KMS-11 (cell line): ENCODE data around the gene REELD1.

Source experiments
- H2AFZ ChIP-seq: fragments of 200-600 bp; sonication (generic); 2 replicates; pipeline ENCODE4 v1.6.1; 2016; ENCODE audit warnings: antibody characterized with exemption, mixed run types, low read depth
- H3K27ac ChIP-seq: fragments of 200-600 bp; sonication (generic); 2 replicates; pipeline ENCODE4 v1.6.1; 2016; ENCODE audit warnings: mild to moderate bottlenecking, mixed run types
- H3K27me3 ChIP-seq: fragments of 200-600 bp; sonication (generic); 2 replicates; pipeline ENCODE4 v1.6.1; 2017; ENCODE audit warnings: mild to moderate bottlenecking, low read depth, mixed run types, moderate library complexity; ENCODE audit not compliant: insufficient read depth
- H3K36me3 ChIP-seq: fragments of 200-600 bp; sonication (generic); 2 replicates; pipeline ENCODE4 v1.6.1; 2017; ENCODE audit warnings: mild to moderate bottlenecking, mixed run types; ENCODE audit not compliant: insufficient read depth
- H3K4me1 ChIP-seq: fragments of 200-600 bp; sonication (generic); 2 replicates; pipeline ENCODE4 v1.6.1; 2016; ENCODE audit warnings: mild to moderate bottlenecking, low read depth, mixed run types; ENCODE audit not compliant: poor library complexity, severe bottlenecking
- H3K4me2 ChIP-seq: fragments of 200-600 bp; sonication (generic); 2 replicates; pipeline ENCODE4 v1.7.0; 2016; ENCODE audit warnings: mild to moderate bottlenecking, mixed run types
- H3K4me3 ChIP-seq: fragments of 200-600 bp; sonication (generic); IDR thresholded peaks from 2 replicates; pipeline ENCODE4 v1.6.1; 2017; ENCODE audit warnings: low read depth, low read length, mixed read lengths; ENCODE audit not compliant: insufficient read depth
- H3K79me2 ChIP-seq: fragments of 200-600 bp; sonication (generic); 2 replicates; pipeline ENCODE4 v1.6.1; 2016; ENCODE audit warnings: low read depth, mixed run types; ENCODE audit not compliant: insufficient read depth
- H3K9ac ChIP-seq: fragments of 200-600 bp; sonication (generic); 2 replicates; pipeline ENCODE4 v1.6.1; 2016; ENCODE audit warnings: mild to moderate bottlenecking, mixed run types
- H4K20me1 ChIP-seq: fragments of 200-600 bp; sonication (generic); 2 replicates; pipeline ENCODE4 v1.6.1; 2016; ENCODE audit warnings: mild to moderate bottlenecking, mixed run types; ENCODE audit not compliant: insufficient read depth
- TF ChIP-seq, protein P1 (sequence below): fragments of 200-600 bp; sonication (generic); conservative IDR thresholded peaks from 2 replicates; pipeline ENCODE4 v1.6.1; 2017; ENCODE audit warnings: low read depth, mild to moderate bottlenecking, antibody characterized with exemption, low read length, moderate library complexity, mixed read lengths

Gene REELD1

DNA sequence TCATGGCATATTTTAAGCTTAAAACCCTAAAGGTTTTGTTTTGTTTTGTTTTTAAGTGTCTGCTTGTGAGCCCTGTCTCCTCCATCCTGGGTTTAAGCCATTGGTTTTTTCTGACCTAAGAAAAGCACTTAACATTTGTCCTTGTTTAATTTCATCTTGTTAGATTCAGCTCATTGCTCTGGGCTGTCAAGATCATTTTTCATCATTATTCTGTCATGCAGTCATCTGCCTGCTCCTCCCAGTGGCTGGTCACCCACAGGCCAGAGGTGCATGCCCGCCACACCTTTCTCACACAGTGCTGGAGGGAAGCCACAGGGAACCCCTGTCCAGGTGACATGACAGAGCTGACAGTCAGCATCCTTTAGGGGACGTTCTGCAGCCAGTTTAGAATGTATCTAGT is 11.7 kb upstream of the REELD1 start:
- Histone ChIP-seq H3K79me2 (no peaks in the 10 kb centered on the region), H3K4me2 (no peak overlapping the region), H3K4me3 (no peak overlapping the region), H3K36me3 (no peaks in the 10 kb centered on the region), H3K4me1 (no peaks in the 10 kb centered on the region), H4K20me1 (no peaks in the 10 kb centered on the region), H3K27me3 (no peaks in the 10 kb centered on the region), H3K27ac (no peak overlapping the region), H3K9ac (no peak overlapping the region), H2AFZ (no peak overlapping the region)
- TF ChIP-seq, protein P1, sequence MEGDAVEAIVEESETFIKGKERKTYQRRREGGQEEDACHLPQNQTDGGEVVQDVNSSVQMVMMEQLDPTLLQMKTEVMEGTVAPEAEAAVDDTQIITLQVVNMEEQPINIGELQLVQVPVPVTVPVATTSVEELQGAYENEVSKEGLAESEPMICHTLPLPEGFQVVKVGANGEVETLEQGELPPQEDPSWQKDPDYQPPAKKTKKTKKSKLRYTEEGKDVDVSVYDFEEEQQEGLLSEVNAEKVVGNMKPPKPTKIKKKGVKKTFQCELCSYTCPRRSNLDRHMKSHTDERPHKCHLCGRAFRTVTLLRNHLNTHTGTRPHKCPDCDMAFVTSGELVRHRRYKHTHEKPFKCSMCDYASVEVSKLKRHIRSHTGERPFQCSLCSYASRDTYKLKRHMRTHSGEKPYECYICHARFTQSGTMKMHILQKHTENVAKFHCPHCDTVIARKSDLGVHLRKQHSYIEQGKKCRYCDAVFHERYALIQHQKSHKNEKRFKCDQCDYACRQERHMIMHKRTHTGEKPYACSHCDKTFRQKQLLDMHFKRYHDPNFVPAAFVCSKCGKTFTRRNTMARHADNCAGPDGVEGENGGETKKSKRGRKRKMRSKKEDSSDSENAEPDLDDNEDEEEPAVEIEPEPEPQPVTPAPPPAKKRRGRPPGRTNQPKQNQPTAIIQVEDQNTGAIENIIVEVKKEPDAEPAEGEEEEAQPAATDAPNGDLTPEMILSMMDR, result no peak

DNA sequence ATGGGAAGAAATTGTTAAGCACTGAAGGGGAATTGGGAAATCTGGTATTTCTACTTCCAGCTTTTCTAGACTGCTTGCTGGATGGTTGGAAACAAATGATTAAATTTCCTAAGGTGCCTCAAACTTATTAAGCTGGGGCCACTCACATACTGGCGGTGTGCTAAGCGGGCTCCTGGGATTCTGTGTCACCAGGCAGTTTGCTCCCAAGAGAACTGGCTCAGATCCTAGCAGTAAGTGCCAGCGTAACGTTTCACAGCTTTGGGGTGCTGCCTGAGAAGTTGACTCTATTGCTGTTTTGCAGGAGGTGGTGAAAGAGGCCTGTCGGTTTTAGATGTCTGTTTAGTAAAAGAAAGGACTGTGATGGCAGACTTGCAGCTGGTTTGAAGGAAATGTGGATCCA is 6.9 kb upstream of the REELD1 start:
- H3K9ac ChIP-seq, result no peak overlapping the region
- H3K4me1 ChIP-seq, result no peaks in the 10 kb centered on the region
- H4K20me1 ChIP-seq, result no peaks in the 10 kb centered on the region
- no peaks in the 10 kb centered on the region for H3K27me3 ChIP-seq
- H2AFZ ChIP-seq, result no peak overlapping the region
- TF ChIP-seq, protein P1, result no peak
- H3K79me2 ChIP-seq, result no peaks in the 10 kb centered on the region
- no peak overlapping the region for H3K4me2 ChIP-seq
- no peak overlapping the region for H3K4me3 ChIP-seq
- no peak overlapping the region for H3K27ac ChIP-seq
- no peaks in the 10 kb centered on the region for H3K36me3 ChIP-seq

DNA sequence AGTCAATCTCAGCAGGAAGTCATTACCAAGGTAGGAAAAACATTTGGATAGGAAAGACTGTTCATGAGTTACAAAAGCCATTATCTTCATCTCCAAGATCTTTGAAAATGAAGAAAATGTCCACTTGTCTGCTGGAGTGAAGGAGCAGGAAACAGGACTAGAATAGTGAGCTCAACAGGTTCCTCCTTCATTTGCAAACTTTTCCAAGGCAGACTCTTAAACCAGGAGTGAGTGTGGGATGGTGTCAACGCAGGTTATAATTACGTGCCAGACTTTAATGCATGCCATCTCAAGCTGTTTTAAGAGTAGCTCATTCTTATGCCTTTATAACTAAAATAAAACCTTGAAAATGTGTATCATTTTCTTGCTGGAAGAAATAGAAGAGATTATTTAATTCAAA is 3.4 kb upstream of the REELD1 start:
- no peaks in the 10 kb centered on the region for H4K20me1 ChIP-seq
- H3K4me3 ChIP-seq, result no peak overlapping the region
- no peak overlapping the region for H3K9ac ChIP-seq
- no peak overlapping the region for H3K4me2 ChIP-seq
- no peaks in the 10 kb centered on the region for H3K4me1 ChIP-seq
- H3K27me3 ChIP-seq, result no peaks in the 10 kb centered on the region
- H3K79me2 ChIP-seq, result no peaks in the 10 kb centered on the region
- no peaks in the 10 kb centered on the region for H3K36me3 ChIP-seq
- no peak overlapping the region for H3K27ac ChIP-seq
- no peak overlapping the region for H2AFZ ChIP-seq
- TF ChIP-seq, protein P1, result no peak

DNA sequence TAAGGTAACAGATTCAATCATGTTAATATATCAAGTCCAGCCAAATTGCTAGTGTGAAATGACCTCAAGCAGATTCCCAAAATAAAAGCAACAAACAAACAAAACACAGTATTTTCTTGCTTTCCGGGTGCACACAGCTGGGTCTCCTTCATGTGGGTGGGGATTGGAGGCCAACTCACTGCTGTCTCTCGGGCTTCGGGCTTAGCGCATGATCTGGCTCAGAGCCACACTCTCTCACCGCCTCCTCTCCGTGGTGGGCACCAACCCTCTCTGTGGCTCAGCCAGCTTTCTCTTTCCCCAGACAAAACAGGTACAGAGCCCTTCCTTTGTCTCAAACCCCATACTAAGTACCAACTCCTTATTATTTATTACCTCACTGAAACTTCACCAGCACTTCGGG is 2.9 kb upstream of the REELD1 start:
- Histone ChIP-seq H3K79me2 (no peaks in the 10 kb centered on the region), H3K4me2 (no peak overlapping the region), H4K20me1 (no peaks in the 10 kb centered on the region), H3K9ac (no peak overlapping the region), H3K4me1 (no peaks in the 10 kb centered on the region), H3K36me3 (no peaks in the 10 kb centered on the region), H2AFZ (no peak overlapping the region), H3K4me3 (no peak overlapping the region), H3K27me3 (no peaks in the 10 kb centered on the region), H3K27ac (no peak overlapping the region)
- TF ChIP-seq, protein P1, result no peak

DNA sequence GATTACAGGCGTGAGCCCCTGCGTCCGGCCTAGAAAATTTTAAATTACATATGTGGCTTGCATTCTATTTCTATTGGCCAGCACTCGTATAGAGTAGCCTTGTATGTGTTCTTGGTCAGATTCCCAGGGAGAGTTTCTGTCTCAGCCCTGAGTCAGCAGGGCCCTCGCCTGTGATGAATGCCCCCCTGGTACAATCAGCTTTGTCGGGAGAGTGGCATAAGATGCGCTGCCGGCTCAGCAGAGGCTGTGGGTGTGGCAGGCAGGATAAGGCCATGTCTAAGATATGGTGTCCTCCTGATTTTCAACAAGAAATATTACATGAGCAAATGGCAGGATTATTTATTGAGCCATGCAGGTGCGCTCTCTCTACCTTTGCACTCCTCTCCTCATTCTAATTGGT is 1.6 kb upstream of the REELD1 start:
- no peaks in the 10 kb centered on the region for H4K20me1 ChIP-seq
- no peak overlapping the region for H3K4me2 ChIP-seq
- TF ChIP-seq, protein P1, result no peak
- H3K9ac ChIP-seq, result no peak overlapping the region
- no peaks in the 10 kb centered on the region for H3K36me3 ChIP-seq
- H3K27me3 ChIP-seq, result no peaks in the 10 kb centered on the region
- H3K79me2 ChIP-seq, result no peaks in the 10 kb centered on the region
- H3K4me3 ChIP-seq, result no peak overlapping the region
- no peak overlapping the region for H2AFZ ChIP-seq
- H3K4me1 ChIP-seq, result no peaks in the 10 kb centered on the region
- no peak overlapping the region for H3K27ac ChIP-seq
